NK-92 (cell line): ENCODE measurements around the gene CXCL9.
"Not testable (repeated sequence)": the region's sequence is repeated elsewhere in the genome, so short reads cannot be mapped to it uniquely, and the experiment has no call there.

Experiments
- DNase-seq: peaks from one replicate; lab custom pipeline; 2025; ENCODE audit not compliant: unreplicated experiment; lab: John Stamatoyannopoulos, UW

CXCL9 gene

DNA sequence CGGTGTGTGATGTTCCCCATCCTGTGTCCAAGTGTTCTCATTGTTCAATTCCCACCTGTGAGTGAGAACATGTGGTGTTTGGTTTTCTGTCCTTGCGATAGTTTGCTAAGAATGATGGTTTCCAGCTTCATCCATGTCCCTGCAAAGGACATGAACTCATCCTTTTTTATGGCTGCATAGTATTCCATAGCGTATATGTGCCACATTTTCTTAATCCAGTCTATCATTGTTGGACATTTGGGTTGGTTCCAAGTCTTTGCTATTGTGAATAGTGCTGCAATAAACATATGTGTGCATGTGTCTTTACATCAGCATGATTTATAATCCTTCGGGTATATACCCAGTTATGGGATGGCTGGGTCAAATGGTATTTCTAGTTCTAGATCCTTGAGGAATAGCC is 45.2 kb downstream of the CXCL9 start:
- not testable (repeated sequence) for DNase-seq

GRCh38 chr4:75958546-75958945 is 48.8 kb downstream of the CXCL9 start:
- not testable (repeated sequence) for DNase-seq

DNA sequence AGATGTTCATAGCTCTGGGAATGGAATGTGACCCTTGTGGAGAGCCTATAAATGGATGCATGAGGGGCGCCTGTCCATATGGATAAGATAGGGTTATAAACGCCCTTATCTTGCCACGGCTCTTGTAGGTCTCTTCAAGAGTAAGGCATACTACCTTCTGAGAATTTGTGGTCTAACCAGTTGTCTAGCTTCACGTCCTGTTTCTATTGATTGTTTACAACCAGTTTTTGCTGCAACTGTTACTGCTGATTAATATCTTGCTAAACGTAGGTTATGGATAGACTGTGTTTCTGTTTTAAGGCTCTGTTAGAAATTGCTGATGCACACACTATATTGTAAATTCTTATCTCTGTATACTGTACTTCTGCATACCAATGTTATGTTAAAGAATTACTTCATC is 52.5 kb downstream of the CXCL9 start:
- not testable (repeated sequence) for DNase-seq

- DNase-seq = no peak
These were observed 53.8 kb downstream of the CXCL9 start for GRCh38 chr4:75953509-75953908.
